PC-9 (cell line): ENCODE results near the gene PIGN. TPM values are rescaled to one million over a fixed set of nuclear protein-coding genes. Genes with fewer than 3 reads are reported as not detected.

Source experiments
- BruUV-seq: library from RNA; stranded (reverse); fragments of 400-500 nt; replicated peaks from 2 replicates; lab custom pipeline; 2021; lab: Mats Ljungman, UMichigan
- CTCF ChIA-PET: fragments of 300-600 bp; sonication (Branson Sonifier 250); formaldehyde crosslinking; loops from one replicate; lab custom pipeline; 2022; ENCODE audit warnings: antibody characterized with exemption; lab: Charles Lee
- POLR2A ChIA-PET: fragments of 300-600 bp; sonication (Branson Sonifier 250); formaldehyde crosslinking; loops from one replicate; lab custom pipeline; 2022; ENCODE audit warnings: antibody characterized with exemption; ENCODE audit not compliant: unreplicated experiment; lab: Charles Lee
- DNase-seq, 2 experiments: peaks; one replicate each; pipeline versions ENCODE4 v3.0.0 to v3.0.0-alpha.2; 2015 to 2022; ENCODE audit warnings: mixed read lengths in 1 of 2
- H2AFZ ChIP-seq: fragments of 200-600 bp; sonication (generic); 2 replicates; pipeline ENCODE4 v1.8.1; 2017; ENCODE audit warnings: antibody characterized with exemption
- H3F3A ChIP-seq: fragments of 200-600 bp; sonication (generic); 2 replicates; pipeline ENCODE4 v1.8.1; 2017; ENCODE audit warnings: antibody characterized with exemption, mild to moderate bottlenecking, low read depth; ENCODE audit not compliant: insufficient read depth
- H3K27ac ChIP-seq: fragments of 200-600 bp; sonication (generic); 2 replicates; pipeline ENCODE4 v1.6.1; 2016; ENCODE audit warnings: mixed run types
- H3K27me3 ChIP-seq: fragments of 200-600 bp; sonication (generic); 2 replicates; pipeline ENCODE4 v1.6.1; 2016; ENCODE audit warnings: low read depth, mixed run types; ENCODE audit not compliant: insufficient read depth
- H3K36me3 ChIP-seq: fragments of 200-600 bp; sonication (generic); 2 replicates; pipeline ENCODE4 v1.6.1; 2016; ENCODE audit warnings: low read depth, mixed run types
- H3K4me1 ChIP-seq: fragments of 200-600 bp; sonication (generic); replicated peaks from 2 replicates; pipeline ENCODE4 v1.6.1; 2016; ENCODE audit warnings: mixed run types; ENCODE audit not compliant: insufficient read depth
- H3K4me2 ChIP-seq: fragments of 200-600 bp; sonication (generic); 2 replicates; pipeline ENCODE4 v1.6.1; 2017; ENCODE audit warnings: mixed run types
- H3K4me3 ChIP-seq: fragments of 200-600 bp; sonication (generic); 2 replicates; pipeline ENCODE4 v1.6.1; 2016; ENCODE audit warnings: mixed run types
- H3K79me2 ChIP-seq: fragments of 200-600 bp; sonication (generic); 2 replicates; pipeline ENCODE4 v1.6.1; 2017; ENCODE audit warnings: low read depth, mixed run types
- H3K9me2 ChIP-seq: fragments of 200-600 bp; sonication (generic); 2 replicates; pipeline ENCODE4 v1.8.1; 2017; ENCODE audit warnings: mild to moderate bottlenecking; ENCODE audit not compliant: insufficient read depth
- H3K9me3 ChIP-seq: fragments of 200-600 bp; sonication (generic); 2 replicates; pipeline ENCODE4 v1.8.1; 2016; ENCODE audit warnings: low read depth; ENCODE audit not compliant: insufficient read depth
- H4K20me1 ChIP-seq: fragments of 200-600 bp; sonication (generic); 2 replicates; pipeline ENCODE4 v1.8.1; 2017; ENCODE audit not compliant: insufficient read depth
- EZH2 ChIP-seq: fragments of 200-600 bp; sonication (generic); IDR thresholded peaks from 2 replicates; pipeline ENCODE4 v1.8.0; 2017; ENCODE audit warnings: antibody characterized with exemption, low read depth
- intact Hi-C: fragments of 100-400 bp; cut with micrococcal nuclease; formaldehyde crosslinking; loops from one replicate; pipeline ENCODE4 v1.10.0; 2022; ENCODE audit not compliant: unreplicated experiment
- total RNA-seq: library from RNA; stranded (reverse); gene quantifications from 2 replicates; pipeline ENCODE4 v1.2.3, GENCODE V29; 2021
- TF ChIP-seq, protein P1 (sequence below): fragments of 200-600 bp; sonication (generic); conservative IDR thresholded peaks from 2 replicates; pipeline ENCODE4 v1.6.1; 2017; ENCODE audit warnings: mixed run types, antibody characterized with exemption, mild to moderate bottlenecking, moderate library complexity

The PIGN gene
- total RNA-seq, 1 experiment from 2014 or later = 20.3 TPM

- intact Hi-C loops = no loop called here
- Histone ChIP-seq H3K27me3 (no peaks in the 10 kb centered on the region), H3K27ac (no peak overlapping the region), H3K79me2 (no peaks in the 10 kb centered on the region), H2AFZ (no peak overlapping the region), H3K9me3 (no peaks in the 10 kb centered on the region), H3K4me3 (no peak overlapping the region), H3F3A (no peaks in the 10 kb centered on the region), H4K20me1 (no peaks in the 10 kb centered on the region; the same call in 1 of the 2 replicates), H3K4me1 (no peaks in the 10 kb centered on the region), H3K36me3 (no peaks in the 10 kb centered on the region), H3K9me2 (no peaks in the 10 kb centered on the region), H3K4me2 (no peak overlapping the region)
- no peak for DNase-seq
- ChIA-PET POLR2A (no interaction called here), CTCF (no interaction called here)
- TF ChIP-seq EZH2 = no peak
- TF ChIP-seq, protein P1, sequence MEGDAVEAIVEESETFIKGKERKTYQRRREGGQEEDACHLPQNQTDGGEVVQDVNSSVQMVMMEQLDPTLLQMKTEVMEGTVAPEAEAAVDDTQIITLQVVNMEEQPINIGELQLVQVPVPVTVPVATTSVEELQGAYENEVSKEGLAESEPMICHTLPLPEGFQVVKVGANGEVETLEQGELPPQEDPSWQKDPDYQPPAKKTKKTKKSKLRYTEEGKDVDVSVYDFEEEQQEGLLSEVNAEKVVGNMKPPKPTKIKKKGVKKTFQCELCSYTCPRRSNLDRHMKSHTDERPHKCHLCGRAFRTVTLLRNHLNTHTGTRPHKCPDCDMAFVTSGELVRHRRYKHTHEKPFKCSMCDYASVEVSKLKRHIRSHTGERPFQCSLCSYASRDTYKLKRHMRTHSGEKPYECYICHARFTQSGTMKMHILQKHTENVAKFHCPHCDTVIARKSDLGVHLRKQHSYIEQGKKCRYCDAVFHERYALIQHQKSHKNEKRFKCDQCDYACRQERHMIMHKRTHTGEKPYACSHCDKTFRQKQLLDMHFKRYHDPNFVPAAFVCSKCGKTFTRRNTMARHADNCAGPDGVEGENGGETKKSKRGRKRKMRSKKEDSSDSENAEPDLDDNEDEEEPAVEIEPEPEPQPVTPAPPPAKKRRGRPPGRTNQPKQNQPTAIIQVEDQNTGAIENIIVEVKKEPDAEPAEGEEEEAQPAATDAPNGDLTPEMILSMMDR = no peak
- no TSS peak for BruUV-seq
Measured at GRCh38 chr18:62144338-62144737, 42.5 kb downstream of the PIGN start.

GRCh38 chr18:62140259-62140658 is 46.6 kb downstream of the PIGN start:
- POLR2A ChIA-PET = no interaction called here

GRCh38 chr18:62138461-62139235 is 48.2 kb downstream of the PIGN start:
- Histone ChIP-seq H3K4me2 (no peak overlapping the region), H3K27ac (no peak overlapping the region), H3K79me2 (no peaks in the 10 kb centered on the region), H3K27me3 (no peaks in the 10 kb centered on the region), H3K9me2 (no peaks in the 10 kb centered on the region), H3K9me3 (no peaks in the 10 kb centered on the region), H3F3A (no peaks in the 10 kb centered on the region), H2AFZ (no peak overlapping the region), H3K4me1 (no peaks in the 10 kb centered on the region), H3K36me3 (no peaks in the 10 kb centered on the region), H3K4me3 (no peak overlapping the region), H4K20me1 (no peaks in the 10 kb centered on the region; the same call in 1 of the 2 replicates)
- CTCF ChIA-PET = interaction anchor here (0.6 kb wide), 1 partner anchor 577 kb away, joined by 7 read pairs; the partner anchor contains the start of gene PHLPP1
- no peak for DNase-seq
- TF ChIP-seq EZH2 = no peak
- TF ChIP-seq, protein P1 = no peak
- POLR2A ChIA-PET = interaction anchor here (0.6 kb wide), 1 partner anchor 760 kb away, joined by 5 read pairs; no protein-coding TSS in a partner anchor
- BruUV-seq = no TSS peak
- intact Hi-C loops = no loop called here

More at GRCh38 chr18:62140259-62140658, 46.6 kb downstream of the PIGN start:
- Histone ChIP-seq H3K4me3 (no peak overlapping the region), H4K20me1 (no peaks in the 10 kb centered on the region; the same call in 1 of the 2 replicates), H3K36me3 (no peaks in the 10 kb centered on the region), H3K79me2 (no peaks in the 10 kb centered on the region), H3K9me2 (no peaks in the 10 kb centered on the region), H3F3A (no peaks in the 10 kb centered on the region), H3K27me3 (no peaks in the 10 kb centered on the region), H2AFZ (no peak overlapping the region), H3K4me1 (no peaks in the 10 kb centered on the region), H3K27ac (no peak overlapping the region), H3K4me2 (no peak overlapping the region), H3K9me3 (no peaks in the 10 kb centered on the region)
- TF ChIP-seq, protein P1 = no peak
- TF ChIP-seq EZH2 = no peak
- no peak for DNase-seq
- no TSS peak for BruUV-seq
- intact Hi-C loops = no loop called here
- CTCF ChIA-PET = no interaction called here
